ENCODE results near the gene ATP10B.

ATP10B gene

DNA sequence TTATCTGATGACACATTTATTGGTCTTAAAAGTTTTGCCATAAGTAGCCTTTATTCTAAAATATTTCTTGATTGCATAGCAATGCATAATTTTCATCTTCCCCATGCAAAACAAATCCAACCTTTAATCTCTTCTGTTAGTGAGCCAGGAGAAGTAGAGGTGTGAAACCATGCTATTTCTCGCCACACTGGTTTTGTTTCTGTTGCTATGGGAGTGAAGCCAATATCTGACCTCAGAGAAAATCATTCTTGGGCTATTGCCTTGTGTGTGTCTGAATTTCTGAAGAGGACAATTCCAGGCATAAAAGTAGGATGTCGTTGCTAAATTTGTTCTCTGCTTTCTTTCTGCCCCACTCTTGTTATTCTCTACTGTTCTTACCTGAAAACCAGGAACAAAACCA, 246.7 kb downstream of the ATP10B start:
- no peak overlapping the region for H3K4me3 ChIP-seq (ENCODE audit: low read depth, low read length)
- TF ChIP-seq, protein P1, sequence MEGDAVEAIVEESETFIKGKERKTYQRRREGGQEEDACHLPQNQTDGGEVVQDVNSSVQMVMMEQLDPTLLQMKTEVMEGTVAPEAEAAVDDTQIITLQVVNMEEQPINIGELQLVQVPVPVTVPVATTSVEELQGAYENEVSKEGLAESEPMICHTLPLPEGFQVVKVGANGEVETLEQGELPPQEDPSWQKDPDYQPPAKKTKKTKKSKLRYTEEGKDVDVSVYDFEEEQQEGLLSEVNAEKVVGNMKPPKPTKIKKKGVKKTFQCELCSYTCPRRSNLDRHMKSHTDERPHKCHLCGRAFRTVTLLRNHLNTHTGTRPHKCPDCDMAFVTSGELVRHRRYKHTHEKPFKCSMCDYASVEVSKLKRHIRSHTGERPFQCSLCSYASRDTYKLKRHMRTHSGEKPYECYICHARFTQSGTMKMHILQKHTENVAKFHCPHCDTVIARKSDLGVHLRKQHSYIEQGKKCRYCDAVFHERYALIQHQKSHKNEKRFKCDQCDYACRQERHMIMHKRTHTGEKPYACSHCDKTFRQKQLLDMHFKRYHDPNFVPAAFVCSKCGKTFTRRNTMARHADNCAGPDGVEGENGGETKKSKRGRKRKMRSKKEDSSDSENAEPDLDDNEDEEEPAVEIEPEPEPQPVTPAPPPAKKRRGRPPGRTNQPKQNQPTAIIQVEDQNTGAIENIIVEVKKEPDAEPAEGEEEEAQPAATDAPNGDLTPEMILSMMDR (IDR thresholded peaks at IDR 0.05; ENCODE audit: low read depth, low read length): no peak

DNA sequence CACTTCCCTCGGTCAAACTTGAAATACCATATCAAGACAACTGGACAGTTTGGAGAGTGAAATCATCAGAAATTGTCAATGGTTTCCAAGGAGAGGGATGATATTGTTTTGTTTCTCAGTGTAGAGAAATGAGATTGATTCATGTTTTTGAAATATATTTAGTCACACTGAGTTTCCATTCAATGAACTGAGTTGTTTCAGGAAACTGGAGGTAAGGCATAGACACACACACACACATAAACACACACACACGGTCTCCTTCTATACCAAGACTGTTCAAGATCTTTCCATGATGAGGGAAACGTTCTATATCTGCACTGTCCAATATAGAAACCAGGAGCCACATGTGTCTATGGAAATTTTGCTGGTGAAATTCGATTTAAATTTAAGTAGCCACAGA, 247.5 kb downstream of the ATP10B start:
- TF ChIP-seq, protein P1 (IDR thresholded peaks at IDR 0.05; ENCODE audit: low read depth, low read length): no peak
- H3K4me3 ChIP-seq (ENCODE audit: low read depth, low read length): no peak overlapping the region

DNA sequence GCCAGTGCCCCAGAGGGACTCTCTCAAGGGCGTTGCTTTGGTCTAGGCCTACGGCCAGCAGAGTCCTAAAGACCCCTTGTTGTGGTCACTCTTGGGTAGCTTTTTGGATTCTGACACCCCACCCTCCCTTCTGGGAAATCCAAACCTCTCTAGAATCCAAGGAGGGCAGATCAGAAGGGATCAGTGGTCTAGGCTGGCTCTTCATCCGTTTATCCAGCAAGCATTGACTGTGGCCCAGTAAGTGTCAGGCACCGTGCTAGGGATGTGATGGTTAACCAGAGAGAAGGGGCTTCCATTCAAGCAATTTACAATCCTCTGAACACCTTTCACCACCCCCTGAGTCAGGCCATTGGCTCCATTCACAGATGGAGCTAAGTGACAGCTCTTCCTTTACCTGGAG, 249.3 kb downstream of the ATP10B start:
- no peak overlapping the region for H3K4me3 ChIP-seq (ENCODE audit: low read depth, low read length)
- TF ChIP-seq, protein P1 (IDR thresholded peaks at IDR 0.05; ENCODE audit: low read depth, low read length): no peak

DNA sequence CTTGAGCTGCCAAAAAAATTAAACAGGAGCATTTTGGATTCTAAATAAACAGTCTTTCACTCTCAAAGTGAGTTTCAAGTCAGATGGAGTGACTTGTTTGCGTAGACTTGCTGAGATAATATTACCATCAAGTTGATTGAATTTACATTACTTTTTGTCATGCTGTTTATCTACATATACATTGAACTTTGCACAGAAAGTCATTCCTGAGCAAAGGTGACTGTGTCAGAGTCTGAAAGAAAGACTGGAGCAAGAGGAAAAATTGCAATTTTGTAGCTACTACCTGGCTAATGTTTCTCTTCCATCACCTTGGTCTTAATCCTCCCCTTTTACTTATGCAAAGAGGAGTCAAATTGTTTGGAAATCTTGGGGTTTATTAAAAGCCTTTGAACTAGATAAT, 251.0 kb downstream of the ATP10B start:
- TF ChIP-seq, protein P1 (IDR thresholded peaks at IDR 0.05; ENCODE audit: low read depth, low read length): no peak
- H3K4me3 ChIP-seq (ENCODE audit: low read depth, low read length): no peak overlapping the region

DNA sequence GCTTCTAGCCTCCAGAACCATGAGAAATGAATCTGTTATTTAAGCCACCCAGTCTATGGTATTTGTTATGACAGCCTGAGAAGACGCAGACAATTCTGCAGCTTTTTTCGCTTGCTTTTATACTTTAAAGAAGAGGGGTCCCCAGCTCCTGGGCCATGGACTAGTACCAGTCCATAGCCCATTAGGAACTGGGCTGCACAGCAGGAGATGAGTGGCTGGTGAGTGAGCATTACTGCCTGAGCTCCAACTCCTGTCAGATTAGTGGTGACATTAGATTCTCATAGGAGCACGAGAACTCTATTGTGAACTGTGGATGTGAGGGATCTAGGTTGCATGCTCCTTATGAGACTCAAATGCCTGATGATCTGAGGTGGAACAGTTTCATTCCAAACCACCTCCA, 278.7 kb downstream of the ATP10B start:
- TF ChIP-seq, protein P1 (IDR thresholded peaks at IDR 0.05; ENCODE audit: low read depth, low read length): no peak
- H3K4me3 ChIP-seq (ENCODE audit: low read depth, low read length): no peak overlapping the region

DNA sequence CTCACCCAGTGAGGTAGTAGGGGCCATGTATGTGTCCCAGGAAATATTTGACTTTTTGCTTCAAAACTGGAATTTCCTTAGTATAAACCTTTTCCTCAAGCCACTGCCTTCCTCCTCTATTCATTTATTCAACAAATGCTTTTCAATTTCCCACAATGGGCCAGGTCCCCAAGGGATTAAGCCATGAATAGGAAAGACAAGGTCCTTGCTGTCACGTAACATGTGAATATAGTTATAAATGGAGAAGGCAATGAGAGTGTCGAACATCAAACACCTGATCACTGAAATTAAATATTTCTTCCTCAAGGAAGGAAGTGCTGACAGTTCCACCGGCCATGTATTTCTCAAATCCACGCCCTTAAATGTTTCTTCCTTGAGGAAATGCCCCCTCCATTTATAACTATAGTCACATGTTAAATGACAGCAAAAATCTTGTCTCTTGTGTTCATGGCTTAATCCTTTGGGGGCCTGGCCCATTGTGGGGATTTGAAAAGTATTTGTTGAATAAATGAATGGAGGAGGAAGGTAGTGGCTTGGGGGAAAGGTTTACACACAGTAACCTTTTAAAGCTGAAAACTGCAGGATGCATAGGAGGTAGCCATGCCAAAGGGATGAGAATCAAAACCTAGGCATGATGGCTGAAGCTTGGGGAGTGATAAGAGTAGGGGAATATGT, 284.8 kb downstream of the ATP10B start:
- TF ChIP-seq, protein P1 (IDR thresholded peaks at IDR 0.05; ENCODE audit: low read depth, low read length): no peak
- no peak overlapping the region for H3K4me3 ChIP-seq (ENCODE audit: low read depth, low read length)

DNA sequence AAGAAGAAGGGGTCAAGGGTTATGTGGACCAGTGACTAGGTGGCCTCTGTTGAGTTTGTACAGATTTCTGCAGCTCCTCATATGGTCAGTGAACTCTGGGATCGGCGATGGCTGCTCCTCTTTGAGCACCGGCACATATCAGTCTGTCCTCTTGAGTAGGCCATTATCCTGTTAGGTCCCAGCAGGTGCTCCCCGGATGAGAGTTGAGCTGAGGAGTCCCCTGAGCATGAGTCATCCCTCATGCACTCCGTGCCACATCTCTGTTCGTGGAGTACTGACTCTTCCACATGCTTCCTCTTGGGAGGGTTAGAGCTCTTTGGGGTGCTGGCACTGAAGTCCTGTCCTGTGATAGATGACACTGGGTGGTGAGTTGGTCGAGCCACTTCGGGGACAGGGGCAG, 286.6 kb downstream of the ATP10B start:
- TF ChIP-seq, protein P1 (IDR thresholded peaks at IDR 0.05; ENCODE audit: low read depth, low read length): no peak
- no peak overlapping the region for H3K4me3 ChIP-seq (ENCODE audit: low read depth, low read length)
